ENCODE data around the gene FXYD7.
"Not testable (repeated sequence)": the region's sequence is repeated elsewhere in the genome, so short reads cannot be mapped to it uniquely, and the experiment has no call there.

FXYD7 gene

GRCh38 chr19:35146746-35147459 lies 3.8 kb downstream of the FXYD7 start:
- no peak for DNase-seq

- DNase-seq, result no peak
These were observed 6.4 kb downstream of the FXYD7 start for GRCh38 chr19:35149463-35149862.

GRCh38 chr19:35150445-35150844 lies 7.4 kb downstream of the FXYD7 start:
- DNase-seq, result no peak

- DNase-seq, result no peak
These were observed 8.4 kb downstream of the FXYD7 start for GRCh38 chr19:35151273-35152065.

GRCh38 chr19:35153129-35153522 lies 10.1 kb downstream of the FXYD7 start:
- not testable (repeated sequence) for DNase-seq

- DNase-seq, result peak; percentile 71
These were observed 10.9 kb downstream of the FXYD7 start for GRCh38 chr19:35153701-35154524.

- peak; percentile 51 for DNase-seq
These were observed 11.7 kb downstream of the FXYD7 start, which contains the start of gene FXYD5 for GRCh38 chr19:35154525-35155406. Gene FXYD5, plus strand, starts transcription at chr19:35154735. Its CDS starts 816 bp downstream, at chr19:35155551.

- no peak for DNase-seq
These were observed 12.4 kb downstream of the FXYD7 start for GRCh38 chr19:35155441-35155840.

- DNase-seq, result no peak
These were observed 13.1 kb downstream of the FXYD7 start for GRCh38 chr19:35155981-35156672.

- no peak for DNase-seq
These were observed 13.6 kb downstream of the FXYD7 start for GRCh38 chr19:35156673-35157014.

GRCh38 chr19:35157431-35157830 lies 14.4 kb downstream of the FXYD7 start:
- DNase-seq, result no peak

GRCh38 chr19:35159606-35160005 lies 16.6 kb downstream of the FXYD7 start:
- no peak for DNase-seq

- DNase-seq, result no peak
These were observed 17.8 kb downstream of the FXYD7 start for GRCh38 chr19:35160629-35161433.

GRCh38 chr19:35161434-35161743 lies 18.3 kb downstream of the FXYD7 start:
- DNase-seq, result no peak

- DNase-seq, result no peak
These were observed 19.6 kb downstream of the FXYD7 start for GRCh38 chr19:35162471-35163326.

- no peak for DNase-seq
These were observed 21.4 kb downstream of the FXYD7 start for GRCh38 chr19:35164418-35164817.

GRCh38 chr19:35165200-35166058 lies 22.4 kb downstream of the FXYD7 start:
- DNase-seq, result no peak

GRCh38 chr19:35166100-35167063 lies 23.3 kb downstream of the FXYD7 start:
- DNase-seq, result no peak
